Measurements from ENCODE around the gene CYP46A1. TPM values are rescaled to one million over a fixed set of nuclear protein-coding genes. Genes with fewer than 3 reads are reported as not detected.

CYP46A1 gene
- total RNA-seq, 4 donors from 2014 or later = 0.26 to 6.4 (median 1.7) TPM

DNA sequence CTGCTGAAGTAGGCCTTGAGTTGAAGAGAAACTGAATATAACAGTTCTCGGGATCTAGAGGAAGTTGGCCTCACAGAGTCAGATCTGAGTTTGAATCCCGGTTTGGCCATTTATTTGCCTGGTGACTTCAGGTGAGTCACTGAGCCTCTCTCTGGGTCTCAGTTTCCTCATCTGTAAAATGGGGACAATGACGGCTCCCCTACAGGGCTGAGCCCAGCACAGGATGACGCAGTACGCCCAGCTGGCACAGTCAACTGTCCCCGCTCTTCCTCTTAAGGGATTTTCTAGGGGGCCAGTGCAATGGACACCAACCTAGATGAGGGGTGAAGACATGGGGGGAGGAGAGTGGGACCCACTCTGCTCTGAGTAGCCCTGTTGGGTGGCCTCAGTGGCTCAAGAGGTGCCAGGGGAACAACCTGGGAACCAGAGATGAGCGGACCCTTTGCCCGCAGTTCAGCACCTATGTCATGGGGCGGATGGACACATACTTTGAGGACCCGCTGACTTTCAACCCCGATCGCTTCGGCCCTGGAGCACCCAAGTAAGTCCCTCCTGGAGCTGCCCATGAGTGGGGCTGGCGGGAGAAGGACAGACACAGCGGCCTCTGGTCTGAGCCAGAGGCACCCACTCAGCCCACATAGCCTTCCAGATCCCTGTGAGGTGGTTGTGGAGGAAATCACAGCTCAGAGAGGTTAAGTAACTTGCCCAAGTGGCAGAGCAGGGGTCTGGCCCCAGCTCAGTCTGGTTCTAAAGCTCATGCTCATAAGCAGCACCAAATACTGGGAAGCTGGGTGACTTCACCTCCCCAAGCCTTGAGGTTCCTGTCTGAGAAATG lies 41.1 kb downstream of the CYP46A1 start:
- H3K4me3 ChIP-seq = no peak overlapping the region
- peaks cover 0 to under 1% of the 10 kb centered on the region in 2 donors for H3K4me1 ChIP-seq
- H3K27ac ChIP-seq = no peak overlapping the region
- TF ChIP-seq POLR2A (IDR thresholded peaks at IDR 0.05) = no peak
- TF ChIP-seq CTCF (IDR thresholded peaks at IDR 0.05) = no peak
- H3K9me3 ChIP-seq = no peaks in the 10 kb centered on the region
- no peaks in the 10 kb centered on the region for H3K36me3 ChIP-seq
- intact Hi-C loops (cut with DNase I; ENCODE audit: low total_unique reads) = no loop called here
- no peaks in the 10 kb centered on the region for H3K27me3 ChIP-seq
- DNase-seq = no peak

GRCh38 chr14:99725774-99726537 lies 41.9 kb downstream of the CYP46A1 start:
- Histone ChIP-seq H3K4me3 (no peak overlapping the region), H3K27me3 (no peaks in the 10 kb centered on the region), H3K9me3 (no peaks in the 10 kb centered on the region), H3K36me3 (no peaks in the 10 kb centered on the region), H3K4me1 (peaks cover 0 to 7% of the 10 kb centered on the region in 2 donors), H3K27ac (no peak overlapping the region)
- intact Hi-C loops (cut with DNase I; ENCODE audit: low total_unique reads) = no loop called here
- TF ChIP-seq CTCF (IDR thresholded peaks at IDR 0.05) (no peak), POLR2A (IDR thresholded peaks at IDR 0.05) (no peak)
- DNase-seq = no peak

- Histone ChIP-seq H3K36me3 (no peaks in the 10 kb centered on the region), H3K27me3 (no peaks in the 10 kb centered on the region), H3K4me3 (no peak overlapping the region), H3K9me3 (no peaks in the 10 kb centered on the region), H3K27ac (no peak overlapping the region), H3K4me1 (peaks cover 0 to 7% of the 10 kb centered on the region in 2 donors)
- intact Hi-C loops (cut with DNase I; ENCODE audit: low total_unique reads) = no loop called here
- DNase-seq = no peak
- no peak for TF ChIP-seq CTCF (IDR thresholded peaks at IDR 0.05)
- no peak for TF ChIP-seq POLR2A (IDR thresholded peaks at IDR 0.05)
Measured at GRCh38 chr14:99726538-99727095, 42.5 kb downstream of the CYP46A1 start.

- peak in 1 of 2 donors; percentile 12 for DNase-seq
- intact Hi-C loops (cut with DNase I; ENCODE audit: low total_unique reads) = no loop called here
- Histone ChIP-seq H3K36me3 (no peaks in the 10 kb centered on the region), H3K27me3 (no peaks in the 10 kb centered on the region), H3K9me3 (no peaks in the 10 kb centered on the region), H3K27ac (no peak overlapping the region), H3K4me3 (no peak overlapping the region), H3K4me1 (peaks cover 0 to 7% of the 10 kb centered on the region in 2 donors)
- TF ChIP-seq POLR2A (IDR thresholded peaks at IDR 0.05) (no peak), CTCF (IDR thresholded peaks at IDR 0.05) (no peak)
Measured at GRCh38 chr14:99727096-99727870, 43.2 kb downstream of the CYP46A1 start.

Data from uterus (tissue), 4 donors.